ENCODE data around the gene PPM1J. TPM values are rescaled to one million over a fixed set of nuclear protein-coding genes. Genes with fewer than 3 reads are reported as not detected.
"Not testable (repeated sequence)": the region's sequence is repeated elsewhere in the genome, so short reads cannot be mapped to it uniquely, and the experiment has no call there.

PPM1J gene
- polyA plus RNA-seq = 1 to 10 TPM in 1 of 3 donors, under 1 TPM in 2; 0.62 to 2.1 (median 0.67) TPM

- WGBS, 3 donors = 0 to 1% (median 0%) methylated on average over 41 to 51 of the region's 51 CpGs
- H3K27ac ChIP-seq (ENCODE audit: low read depth, low read length) = no peak within 1 kb of the TSS
Observed at GRCh38 chr1:112715264-112716053, at the start of gene PPM1J. Gene PPM1J, minus strand, starts transcription at chr1:112715332. Its CDS starts 31 bp downstream, at chr1:112715301.

- no peak overlapping the region for H3K27ac ChIP-seq (ENCODE audit: low read depth, low read length)
- 58 to 71% (median 63%) methylated on average over 12 of the region's 12 CpGs for WGBS, 3 donors
Observed at GRCh38 chr1:112762541-112763500, 47.7 kb upstream of the PPM1J start.

GRCh38 chr1:112761714-112762480 lies 46.8 kb upstream of the PPM1J start:
- 66 to 75% (median 70%) methylated on average over 9 of the region's 9 CpGs for WGBS, 3 donors

GRCh38 chr1:112759228-112759627 lies 44.1 kb upstream of the PPM1J start:
- H3K27ac ChIP-seq (ENCODE audit: low read depth, low read length) = no peak overlapping the region
- 62 to 78% (median 70%) methylated on average over 6 of the region's 6 CpGs for WGBS, 3 donors

More at GRCh38 chr1:112761714-112762480, 46.8 kb upstream of the PPM1J start:
- no peak overlapping the region for H3K27ac ChIP-seq (ENCODE audit: low read depth, low read length)

GRCh38 chr1:112754116-112754628 lies 39.0 kb upstream of the PPM1J start:
- no peak overlapping the region for H3K27ac ChIP-seq (ENCODE audit: low read depth, low read length)
- WGBS, 3 donors = 0 to 50% (median 3%) methylated on average over 1 of the region's 1 CpG

- no peak overlapping the region for H3K27ac ChIP-seq (ENCODE audit: low read depth, low read length)
- 92 to 94% (median 92%) methylated on average over 12 of the region's 12 CpGs for WGBS, 3 donors
Observed at GRCh38 chr1:112748396-112748795, 33.3 kb upstream of the PPM1J start.

- H3K27ac ChIP-seq (ENCODE audit: low read depth, low read length) = no peak overlapping the region
- WGBS, 3 donors = 3 to 5% (median 3%) methylated on average over 58 of the region's 58 CpGs
Observed at GRCh38 chr1:112744009-112744578, 29.0 kb upstream of the PPM1J start.

GRCh38 chr1:112743174-112744008 lies 28.3 kb upstream of the PPM1J start:
- 15 to 24% (median 18%) methylated on average over 50 to 54 of the region's 54 CpGs for WGBS, 3 donors
- H3K27ac ChIP-seq (ENCODE audit: low read depth, low read length) = no peak overlapping the region

GRCh38 chr1:112737573-112737972 lies 22.4 kb upstream of the PPM1J start:
- no peak overlapping the region for H3K27ac ChIP-seq (ENCODE audit: low read depth, low read length)
- 74 to 97% (median 95%) methylated on average over 3 of the region's 3 CpGs for WGBS, 3 donors

- 94 to 98% (median 97%) methylated on average over 1 of the region's 1 CpG for WGBS, 3 donors
- no peak overlapping the region for H3K27ac ChIP-seq (ENCODE audit: low read depth, low read length)
Observed at GRCh38 chr1:112735752-112736151, 20.6 kb upstream of the PPM1J start.

GRCh38 chr1:112731451-112731850 lies 16.3 kb upstream of the PPM1J start:
- H3K27ac ChIP-seq (ENCODE audit: low read depth, low read length) = no peak overlapping the region
- WGBS, 3 donors = 98 to 100% (median 100%) methylated on average over 1 of the region's 1 CpG

GRCh38 chr1:112729909-112730308 lies 14.8 kb upstream of the PPM1J start:
- no peak overlapping the region for H3K27ac ChIP-seq (ENCODE audit: low read depth, low read length)
- WGBS, 3 donors = 91 to 96% (median 92%) methylated on average over 1 of the region's 1 CpG

- WGBS, 3 donors = 65 to 83% (median 76%) methylated on average over 3 of the region's 3 CpGs
- H3K27ac ChIP-seq (ENCODE audit: low read depth, low read length) = not testable (repeated sequence)
Observed at GRCh38 chr1:112729011-112729410, 13.9 kb upstream of the PPM1J start.

GRCh38 chr1:112728306-112728971 lies 13.3 kb upstream of the PPM1J start:
- H3K27ac ChIP-seq (ENCODE audit: low read depth, low read length) = not testable (repeated sequence)
- WGBS, 3 donors = 85 to 94% (median 92%) methylated on average over 23 to 33 of the region's 33 CpGs

GRCh38 chr1:112727716-112728115 lies 12.6 kb upstream of the PPM1J start:
- no peak overlapping the region for H3K27ac ChIP-seq (ENCODE audit: low read depth, low read length)
- 57 to 61% (median 59%) methylated on average over 2 of the region's 2 CpGs for WGBS, 3 donors

- 95 to 100% (median 98%) methylated on average over 2 of the region's 4 CpGs for WGBS, 3 donors
- not testable (repeated sequence) for H3K27ac ChIP-seq (ENCODE audit: low read depth, low read length)
Observed at GRCh38 chr1:112724240-112724639, 9.1 kb upstream of the PPM1J start.

GRCh38 chr1:112723511-112723839 lies 8.3 kb upstream of the PPM1J start:
- WGBS, 3 donors = 75 to 83% (median 79%) methylated on average over 8 of the region's 8 CpGs
- no peak overlapping the region for H3K27ac ChIP-seq (ENCODE audit: low read depth, low read length)
